Stimulated activated CD4-positive, alpha-beta T cell treated with anti-CD3 and anti-CD28 coated beads, Interleukin-4, amount 100 ng/mL, for 48 hours (primary cell): ENCODE measurements around the gene TOM1.

ENCODE experiments used
- DNase-seq, 2 donors: peaks; one replicate each; pipeline ENCODE4 v3.0.0-alpha.2; 2020; ENCODE audit warnings: low read depth in 2 of 2

The TOM1 gene

DNA sequence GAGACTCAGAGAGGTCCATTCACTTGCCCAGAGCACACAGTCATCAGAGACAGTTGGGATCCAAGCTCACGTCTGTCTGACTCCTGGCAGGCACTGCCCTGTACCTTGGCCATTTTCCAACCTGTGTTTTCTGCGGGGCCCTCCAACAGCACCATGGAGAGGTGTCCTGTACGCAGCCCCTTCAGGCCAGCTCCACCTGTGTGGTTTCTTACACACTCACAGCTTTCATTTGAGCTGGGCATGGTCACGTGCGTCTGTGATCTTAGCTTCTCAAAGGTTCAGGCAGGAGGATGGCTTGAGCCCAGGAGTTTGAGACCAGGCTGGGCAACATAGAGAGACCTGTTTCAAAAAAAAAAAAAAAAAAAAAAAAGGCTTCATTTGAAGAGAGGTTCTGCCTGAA, 24.4 kb downstream of the TOM1 start:
- DNase-seq = no peak

GRCh38 chr22:35324762-35325161, 25.1 kb downstream of the TOM1 start:
- no peak for DNase-seq

DNA sequence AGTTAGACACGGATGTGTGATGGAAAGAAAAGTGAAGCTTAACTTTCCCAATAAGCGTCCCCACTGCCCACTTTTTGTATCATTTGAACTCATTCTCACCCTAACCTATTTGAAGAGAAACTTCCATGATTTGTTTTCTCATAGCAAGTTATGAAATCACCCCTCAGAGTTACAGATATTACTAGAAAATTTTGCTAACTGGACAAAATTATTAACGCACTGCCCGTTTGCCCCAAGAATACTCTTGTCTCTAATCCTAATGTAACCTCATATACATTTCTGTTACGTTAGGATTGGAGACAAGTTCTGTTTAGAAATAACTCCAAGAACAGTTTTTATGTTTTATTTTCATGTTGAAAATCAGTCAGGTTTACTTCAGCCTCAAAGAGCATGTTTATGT, 25.5 kb downstream of the TOM1 start:
- no peak for DNase-seq

DNA sequence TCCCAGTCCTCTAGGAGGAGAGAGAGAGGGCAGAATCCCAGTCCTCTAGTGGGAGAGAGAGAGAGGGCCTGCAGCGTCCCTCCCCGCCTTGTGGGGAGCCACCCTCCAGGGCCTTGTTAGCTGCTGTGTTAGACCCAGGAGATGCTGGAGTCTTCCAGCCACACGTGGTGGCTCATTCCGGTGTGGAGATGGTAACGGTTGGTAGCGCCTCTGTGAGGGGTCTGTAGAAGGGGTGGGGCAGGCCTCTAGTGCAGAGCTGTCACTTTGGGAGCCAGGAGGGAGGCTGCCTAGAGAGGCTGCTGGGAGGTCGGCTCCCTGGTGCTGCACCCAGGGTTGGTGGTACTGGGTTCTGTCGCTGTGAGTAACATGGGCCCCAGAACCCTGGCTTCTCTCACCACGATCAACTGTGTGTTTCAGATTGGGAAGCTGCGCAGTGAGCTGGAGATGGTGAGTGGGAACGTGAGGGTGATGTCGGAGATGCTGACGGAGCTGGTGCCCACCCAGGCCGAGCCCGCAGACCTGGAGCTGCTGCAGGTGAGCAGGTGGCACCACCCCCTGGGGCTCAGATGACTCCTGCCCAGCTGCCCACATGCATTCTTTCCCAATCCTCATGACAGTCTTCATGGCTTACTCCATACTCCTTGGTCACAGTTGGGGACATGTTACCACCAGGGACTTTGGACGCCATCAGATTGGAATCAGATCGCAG, 27.3 kb downstream of the TOM1 start:
- no peak for DNase-seq

DNA sequence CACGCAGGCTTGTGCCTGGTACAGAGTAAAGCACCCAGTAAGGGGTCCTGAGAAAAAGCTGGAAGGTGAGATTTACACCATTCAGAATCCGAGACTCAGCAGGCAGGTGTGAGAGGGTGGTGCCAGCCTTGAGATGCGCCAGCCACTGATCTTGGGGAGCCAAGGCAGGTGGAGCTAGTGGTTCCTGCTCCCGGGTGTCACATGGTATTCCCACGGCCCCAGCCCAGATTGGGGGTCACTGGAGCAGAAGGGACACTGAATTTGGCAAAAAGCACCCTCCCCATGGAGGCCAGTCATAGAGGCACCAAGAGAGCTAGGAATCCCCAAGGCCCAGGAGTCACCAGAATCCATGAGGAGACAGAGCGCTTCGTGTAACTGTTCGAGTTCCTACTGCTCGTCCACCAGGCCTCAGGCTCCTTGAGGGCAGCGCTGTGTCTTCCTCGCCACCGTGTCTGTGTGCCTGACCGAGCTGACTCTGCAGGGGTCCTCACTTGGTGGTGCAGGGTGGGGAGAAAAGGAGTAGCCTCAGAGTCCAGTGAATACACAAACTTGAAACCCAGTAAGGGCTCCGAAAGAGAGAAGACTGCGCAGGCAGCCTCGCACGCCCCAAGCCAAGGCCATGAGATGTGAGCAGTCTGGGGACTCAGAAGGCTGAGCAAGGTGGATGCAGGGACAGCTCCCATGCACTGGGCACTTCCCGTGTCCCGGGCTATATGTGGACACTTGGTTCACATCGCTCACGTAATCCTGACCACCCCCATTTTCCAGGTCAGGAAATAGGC, 28.2 kb downstream of the TOM1 start:
- no peak for DNase-seq

GRCh38 chr22:35328472-35328885, 28.8 kb downstream of the TOM1 start:
- no peak for DNase-seq

- no peak for DNase-seq
These were observed 29.6 kb downstream of the TOM1 start for GRCh38 chr22:35329114-35329847.

DNA sequence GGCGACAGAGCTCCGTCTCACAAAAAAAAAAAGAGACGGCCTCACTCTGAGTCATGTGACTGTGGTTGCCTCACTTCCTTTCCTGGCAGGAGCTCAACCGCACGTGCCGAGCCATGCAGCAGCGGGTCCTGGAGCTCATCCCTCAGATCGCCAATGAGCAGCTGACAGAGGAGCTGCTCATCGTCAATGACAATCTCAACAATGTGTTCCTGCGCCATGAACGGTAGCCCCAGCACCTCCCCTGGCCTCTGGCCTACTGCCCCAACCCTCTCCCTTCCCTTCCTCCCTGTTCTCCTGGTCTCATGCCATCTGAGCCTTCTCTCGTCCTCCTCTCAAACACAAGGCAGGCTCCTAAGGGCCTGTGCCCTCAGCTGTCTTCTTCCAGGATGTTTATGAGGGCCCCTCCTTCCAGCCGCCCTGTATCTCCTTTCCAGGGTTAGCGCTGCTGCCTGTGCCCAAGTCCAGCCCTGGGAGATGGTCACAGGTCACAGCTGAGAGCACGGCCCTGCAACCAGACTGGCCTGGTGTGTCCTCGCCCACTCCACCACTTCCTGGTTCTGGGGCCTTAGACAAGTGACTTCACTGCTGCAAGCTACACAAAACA, 30.7 kb downstream of the TOM1 start:
- peak; percentile 49 to 59 for DNase-seq

DNA sequence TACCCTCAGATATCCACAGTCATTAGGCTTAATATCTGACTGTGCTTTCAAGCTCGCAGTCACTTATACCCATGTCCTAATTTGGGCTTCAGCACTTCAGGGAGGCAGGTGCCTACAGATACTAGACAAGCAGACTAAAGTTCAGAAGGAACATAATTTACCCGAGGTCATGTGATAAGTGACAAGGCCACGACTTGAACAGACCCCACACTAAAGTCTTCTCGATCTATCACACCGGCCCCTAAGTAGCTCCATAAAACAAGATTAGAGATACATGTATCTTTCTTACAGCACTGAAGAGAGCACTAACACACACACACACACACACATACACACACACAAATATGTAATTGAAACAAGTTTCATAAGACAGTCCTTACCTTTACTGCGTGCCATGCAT, 32.6 kb downstream of the TOM1 start:
- no peak for DNase-seq

DNA sequence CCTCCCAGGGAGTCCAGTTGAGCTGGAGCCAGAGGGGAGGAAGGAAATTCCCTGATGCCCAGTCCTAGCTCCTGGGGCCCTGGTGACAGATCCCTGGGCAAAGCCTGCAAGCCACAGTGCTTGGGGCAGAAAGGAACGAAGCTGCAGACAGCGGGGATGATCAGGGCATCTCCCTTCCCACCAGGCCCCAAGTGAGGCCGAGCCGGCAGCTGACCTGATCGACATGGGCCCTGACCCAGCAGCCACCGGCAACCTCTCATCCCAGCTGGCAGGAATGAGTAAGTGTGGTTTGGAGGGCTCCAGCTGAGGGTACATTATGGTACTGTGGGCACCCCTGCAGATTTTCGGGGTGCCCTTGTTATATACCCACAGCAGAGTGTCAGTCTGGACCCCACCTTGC, 33.5 kb downstream of the TOM1 start:
- DNase-seq = no peak

DNA sequence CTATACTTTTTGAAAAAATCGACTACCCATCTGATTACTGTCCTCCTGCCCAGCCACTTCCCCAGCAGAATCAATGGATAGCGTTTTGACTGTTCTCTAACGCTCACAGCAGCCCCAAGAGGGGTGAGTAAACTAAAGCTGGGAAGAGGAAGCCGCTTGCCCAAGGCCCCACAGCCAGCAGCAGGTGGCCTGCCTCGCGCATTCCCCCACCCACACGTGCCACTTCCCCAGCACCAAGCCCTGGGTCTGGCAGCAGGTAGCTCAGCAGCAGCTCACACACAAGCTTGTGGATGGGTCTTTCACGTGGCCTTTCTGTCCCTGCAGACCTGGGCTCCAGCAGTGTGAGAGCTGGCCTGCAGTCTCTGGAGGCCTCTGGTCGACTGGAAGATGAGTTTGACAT, 34.3 kb downstream of the TOM1 start:
- no peak for DNase-seq

DNA sequence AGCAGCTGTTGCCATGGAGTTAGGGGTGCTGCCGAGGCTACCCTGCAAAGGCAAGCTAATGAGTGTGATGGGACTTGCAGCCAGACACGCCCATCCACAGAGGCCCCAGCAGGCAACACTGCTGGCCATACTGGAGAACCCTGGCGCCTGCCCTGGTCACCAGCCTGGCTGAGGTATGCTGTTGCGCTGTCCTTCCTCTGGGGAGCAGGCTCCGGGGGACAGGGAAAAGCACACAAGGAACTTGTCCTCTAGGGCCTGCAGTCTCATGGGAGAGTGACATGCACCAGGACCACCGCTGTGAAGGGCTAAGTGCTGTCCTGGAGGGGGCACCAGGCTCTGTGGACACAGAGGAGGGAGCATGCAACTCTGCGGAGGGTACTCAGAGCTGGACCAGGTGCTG, 35.8 kb downstream of the TOM1 start:
- DNase-seq = no peak

DNA sequence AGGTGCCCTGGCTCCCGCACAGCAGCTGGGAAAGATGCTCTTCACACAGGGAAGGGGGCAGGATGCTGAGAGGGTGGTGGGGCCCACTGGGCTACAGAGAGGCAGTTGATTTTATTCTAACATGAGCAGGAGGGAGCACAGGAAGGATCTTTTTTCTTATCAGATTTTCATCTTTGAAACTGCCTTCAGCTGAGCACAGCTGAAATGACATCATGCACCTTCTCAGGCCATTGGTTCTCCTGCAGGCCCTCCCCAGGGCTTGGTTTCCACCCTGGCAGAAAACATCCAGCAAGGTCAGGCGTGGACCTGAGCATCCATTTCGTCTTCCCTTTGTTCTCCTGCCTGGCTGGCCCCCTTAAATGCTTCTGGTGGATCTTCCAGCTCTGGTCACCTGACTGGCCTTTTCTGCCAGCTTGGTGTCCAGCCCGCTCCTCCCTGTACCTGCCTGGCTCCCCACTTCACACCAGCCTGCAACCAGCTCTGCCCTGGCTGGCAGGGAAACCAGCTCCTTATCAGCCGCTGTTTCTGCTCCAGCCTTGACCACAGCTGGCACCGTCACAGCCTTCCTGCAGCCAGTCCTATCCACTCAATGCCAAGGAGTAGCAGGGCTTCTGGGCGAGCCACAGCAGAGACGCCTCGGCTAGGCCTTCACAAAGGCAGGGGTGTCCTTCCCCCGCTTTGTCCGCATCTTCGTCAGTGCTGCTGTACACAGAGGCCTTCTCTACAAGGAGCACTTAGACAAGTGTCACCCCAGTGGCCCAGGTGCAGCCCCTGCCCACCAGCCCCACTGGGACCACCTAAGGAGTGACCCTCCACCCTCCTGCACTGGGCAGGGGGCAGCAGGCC, 36.5 kb downstream of the TOM1 start:
- no peak for DNase-seq

- DNase-seq = no peak
These were observed 38.2 kb downstream of the TOM1 start for GRCh38 chr22:35337932-35338331.

GRCh38 chr22:35341090-35341874, 41.6 kb downstream of the TOM1 start:
- DNase-seq = no peak

- no peak for DNase-seq
These were observed 42.7 kb downstream of the TOM1 start for GRCh38 chr22:35342390-35342789.

DNA sequence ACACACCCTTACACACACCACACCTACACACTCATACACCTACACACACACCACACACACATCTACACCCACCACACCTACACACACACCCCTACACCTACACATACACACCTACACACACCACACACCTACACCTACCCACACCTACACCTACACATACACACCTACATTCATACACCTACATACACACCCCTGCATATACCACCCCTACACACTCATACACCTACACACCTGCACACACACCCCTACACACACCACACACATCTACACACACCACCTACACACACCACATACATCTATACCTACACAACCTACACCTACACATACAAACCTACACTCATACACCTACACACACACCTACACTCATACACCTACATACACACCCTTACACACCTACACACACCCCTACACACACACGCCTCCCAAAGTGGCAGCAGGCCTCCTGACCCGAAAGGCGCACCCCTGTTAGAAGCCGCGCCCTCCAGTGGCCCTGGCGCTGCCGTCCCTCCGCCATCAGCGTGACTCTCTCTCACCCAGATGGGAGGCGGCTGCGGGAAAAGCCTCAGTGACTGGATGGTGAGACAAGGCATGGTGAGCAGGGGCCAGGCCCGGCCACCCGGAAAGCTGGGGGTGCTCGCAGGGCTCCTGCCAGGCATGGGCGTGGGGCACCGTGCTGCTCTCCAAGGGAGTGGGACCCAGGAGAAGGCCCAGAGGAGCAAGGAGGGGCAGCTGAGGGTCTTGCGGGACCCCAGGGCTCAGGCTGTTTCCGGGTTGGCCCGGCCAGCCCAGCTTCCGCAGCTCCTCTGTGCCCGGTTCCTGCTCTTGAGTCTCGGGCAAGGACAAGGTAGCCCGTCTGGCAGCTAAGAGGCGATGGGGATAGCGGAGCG, 44.2 kb downstream of the TOM1 start:
- no peak for DNase-seq

GRCh38 chr22:35344956-35345690, 45.4 kb downstream of the TOM1 start:
- DNase-seq = no peak
